MG63 (cell line): Measurements from ENCODE around the gene BSPRY. TPM values are rescaled to one million over a fixed set of nuclear protein-coding genes. Genes with fewer than 3 reads are reported as not detected.
"Not testable (repeated sequence)": the region's sequence is repeated elsewhere in the genome, so short reads cannot be mapped to it uniquely, and the experiment has no call there.

Experiments
- DNase-seq: peaks from one replicate; pipeline ENCODE4 v3.0.0-alpha.2; 2020
- H3K27me3 ChIP-seq: fragments of 250-450 bp; sonication (Bioruptor Pico); 2 replicates; pipeline ENCODE4 v1.5.1; 2020; ENCODE audit warnings: mild to moderate bottlenecking, moderate library complexity
- H3K36me3 ChIP-seq: fragments of 250-450 bp; sonication (Bioruptor Pico); 2 replicates; pipeline ENCODE4 v1.5.1; 2020; ENCODE audit warnings: mild to moderate bottlenecking, moderate library complexity
- H3K4me3 ChIP-seq: fragments of 250-450 bp; sonication (Bioruptor Pico); 2 replicates; pipeline ENCODE4 v1.5.1; 2020; ENCODE audit warnings: mild to moderate bottlenecking, moderate library complexity
- H3K9me3 ChIP-seq: fragments of 250-450 bp; sonication (Bioruptor Pico); 2 replicates; pipeline ENCODE4 v1.5.1; 2020; ENCODE audit warnings: mild to moderate bottlenecking, moderate library complexity
- total RNA-seq: library from RNA; depleted of rRNA; stranded (reverse); fragments of >200 nt; shearing (Covaris generic); gene quantifications from 2 replicates; pipeline ENCODE4 v1.2.3, GENCODE V29; 2014; ENCODE audit warnings: low replicate concordance

BSPRY gene
- total RNA-seq, 1 experiment from 2014 or later, result not detected

- peak within 1 kb of the TSS; percentile 89 for H3K4me3 ChIP-seq
- peaks cover 5% of the 10 kb centered on the region; the same call in 1 of the 2 replicates for H3K36me3 ChIP-seq
- DNase-seq, result peak; percentile 61
- no peaks in the 10 kb centered on the region for H3K9me3 ChIP-seq
- H3K27me3 ChIP-seq, result no peaks in the 10 kb centered on the region
Observed at GRCh38 chr9:113376634-113377567, 27.6 kb downstream of the BSPRY start, which contains the start of gene HDHD3. TSS of gene HDHD3 (minus strand) at chr9:113376986. CDS start at chr9:113374354, 2,632 bp downstream.

DNA sequence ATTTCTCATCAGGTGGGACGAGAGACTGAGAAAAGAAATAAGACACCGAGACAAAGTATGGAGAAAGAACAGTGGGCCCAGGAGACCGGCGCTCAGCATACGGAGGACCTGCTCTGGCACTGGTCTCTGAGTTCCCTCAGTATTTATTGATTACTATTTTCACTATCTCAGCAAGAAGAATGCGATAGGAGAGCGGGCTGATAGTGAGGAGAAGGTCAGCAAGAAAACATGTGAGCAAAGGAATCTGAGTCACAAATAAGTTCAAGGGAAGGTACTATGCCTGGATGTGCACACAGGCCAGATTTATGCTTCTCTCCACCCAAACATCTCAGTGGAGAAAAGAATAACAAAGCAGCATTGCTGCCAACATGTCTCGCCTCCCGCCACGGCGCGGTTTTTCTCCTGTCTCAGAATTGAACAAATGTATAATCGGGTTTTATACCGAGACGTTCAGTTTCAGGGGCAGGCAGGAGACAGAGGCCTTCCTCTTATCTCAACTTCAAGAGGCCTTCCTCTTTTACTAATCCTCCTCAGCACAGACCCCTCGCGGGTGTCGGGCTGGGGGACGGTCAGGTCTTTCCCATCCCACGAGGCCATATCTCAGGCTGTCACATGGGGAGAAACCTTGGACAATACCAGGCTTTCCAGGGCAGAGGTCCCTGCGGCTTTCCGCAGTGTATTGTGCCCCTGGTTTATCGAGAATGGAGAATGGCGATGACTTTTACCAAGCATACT lies 29.9 kb downstream of the BSPRY start:
- not testable (repeated sequence) for H3K9me3 ChIP-seq, H3K4me3 ChIP-seq, H3K36me3 ChIP-seq, DNase-seq, H3K27me3 ChIP-seq

DNA sequence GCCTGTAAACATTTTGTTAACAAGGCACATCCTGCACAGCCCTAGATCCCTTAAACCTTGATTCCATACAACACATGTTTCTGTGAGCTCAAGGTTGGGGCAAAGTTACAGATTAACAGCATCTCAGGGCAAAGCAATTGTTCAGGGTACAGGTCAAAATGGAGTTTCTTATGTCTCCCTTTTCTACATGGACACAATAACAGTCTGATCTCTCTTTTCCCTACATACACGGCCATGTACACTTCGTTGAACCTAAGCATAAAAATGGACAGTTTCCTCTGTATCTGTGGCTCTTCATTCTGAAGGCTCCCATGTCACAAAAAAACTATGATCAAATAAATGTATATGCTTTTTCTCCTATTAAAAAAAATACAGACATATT lies 30.5 kb downstream of the BSPRY start:
- not testable (repeated sequence) for H3K9me3 ChIP-seq, DNase-seq, H3K27me3 ChIP-seq, H3K4me3 ChIP-seq, H3K36me3 ChIP-seq

DNA sequence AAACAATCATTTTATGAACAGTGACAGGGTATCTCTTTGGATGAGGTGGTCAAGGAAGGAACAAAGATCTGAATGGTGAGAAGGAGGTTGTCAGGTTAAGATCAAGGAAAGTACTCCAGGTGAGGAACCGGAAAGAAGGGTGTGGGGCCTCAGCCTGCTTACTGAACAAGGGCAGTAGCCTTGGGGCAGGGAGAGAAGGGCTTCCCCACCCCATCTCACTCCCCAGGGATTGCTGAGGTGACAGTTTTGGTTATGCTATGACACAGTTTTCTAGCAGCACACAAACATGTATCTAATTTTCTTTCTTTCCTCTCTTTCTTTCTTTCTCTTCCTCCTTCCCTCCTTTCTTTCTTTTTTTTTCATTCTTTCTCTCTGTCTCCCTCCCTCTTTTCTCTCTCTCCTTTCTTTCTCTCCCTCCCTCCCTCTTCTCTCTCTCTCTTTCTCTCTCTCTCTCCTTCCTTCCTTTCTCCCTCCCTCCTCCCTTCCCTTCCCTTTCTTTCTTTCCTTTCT lies 31.6 kb downstream of the BSPRY start:
- H3K27me3 ChIP-seq, result no peaks in the 10 kb centered on the region
- no peaks in the 10 kb centered on the region for H3K9me3 ChIP-seq
- no peak overlapping the region for H3K4me3 ChIP-seq
- no peaks in the 10 kb centered on the region for H3K36me3 ChIP-seq
- DNase-seq, result no peak

DNA sequence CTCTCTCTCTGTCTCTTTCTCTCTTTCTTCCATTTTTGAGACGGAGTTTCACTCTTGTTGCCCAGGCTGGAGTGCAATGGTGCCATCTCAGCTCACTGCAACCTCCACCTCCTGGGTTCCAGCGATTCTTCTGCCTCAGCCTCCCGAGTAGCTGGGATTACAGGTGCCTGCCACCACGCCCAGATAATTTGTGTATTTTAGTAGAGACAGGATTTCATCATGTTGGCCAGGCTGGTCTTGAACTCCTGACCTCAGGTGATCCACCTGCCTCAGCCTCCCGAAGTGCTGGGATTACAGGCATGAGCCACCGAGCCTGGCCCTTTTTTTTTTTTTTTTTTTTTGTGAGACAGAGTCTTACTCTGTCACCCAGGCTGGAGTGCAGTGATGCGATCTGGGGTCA lies 32.1 kb downstream of the BSPRY start:
- not testable (repeated sequence) for H3K27me3 ChIP-seq

GRCh38 chr9:113381909-113382411 lies 32.6 kb downstream of the BSPRY start:
- DNase-seq, result no peak
- H3K9me3 ChIP-seq, result no peaks in the 10 kb centered on the region
- H3K4me3 ChIP-seq, result no peak overlapping the region
- no peaks in the 10 kb centered on the region for H3K36me3 ChIP-seq
- H3K27me3 ChIP-seq, result no peaks in the 10 kb centered on the region

More for the DNA sequence above, 32.1 kb downstream of the BSPRY start:
- not testable (repeated sequence) for H3K4me3 ChIP-seq, DNase-seq, H3K36me3 ChIP-seq, H3K9me3 ChIP-seq

DNA sequence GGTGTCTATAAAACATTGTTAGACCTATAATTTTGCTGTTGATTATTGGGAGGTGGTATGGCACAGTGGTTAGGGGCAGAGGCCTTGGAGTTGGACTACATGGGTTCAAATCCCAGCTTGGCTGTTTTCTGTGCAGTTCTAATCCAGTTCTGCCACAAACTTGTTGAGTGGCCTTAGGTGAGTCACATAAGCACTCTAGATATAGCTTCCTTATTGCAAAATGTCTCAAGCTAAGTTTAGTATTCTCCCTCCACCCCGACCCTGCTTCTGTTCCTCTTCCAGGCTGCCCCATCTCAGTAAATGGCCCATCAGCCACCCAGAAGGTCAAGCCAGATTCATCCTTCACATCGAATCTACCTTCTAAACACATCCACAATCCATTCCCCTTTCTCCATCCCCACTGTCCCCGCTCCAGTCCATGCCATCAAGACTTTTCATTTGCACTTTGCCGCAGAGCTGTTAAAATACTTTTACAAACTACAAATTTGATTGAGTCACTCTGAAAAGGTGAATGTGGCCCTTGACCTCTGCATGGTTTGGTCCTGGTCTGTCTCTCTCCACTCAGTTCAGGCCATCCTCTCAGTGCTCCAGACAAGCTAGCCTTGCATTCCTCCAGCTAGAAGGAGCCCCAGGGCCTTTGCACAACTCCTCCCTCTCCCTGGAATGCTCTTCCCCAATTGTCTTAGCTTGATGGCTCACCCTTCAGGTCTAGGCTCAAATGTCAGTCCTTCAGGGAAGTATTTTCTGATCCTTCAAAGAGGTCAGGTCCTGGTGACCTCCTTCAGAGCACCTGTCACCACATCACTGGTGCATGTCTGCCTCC lies 37.4 kb downstream of the BSPRY start:
- Histone ChIP-seq H3K9me3 (no peaks in the 10 kb centered on the region), H3K27me3 (no peaks in the 10 kb centered on the region), H3K4me3 (no peak overlapping the region), H3K36me3 (no peaks in the 10 kb centered on the region)
- DNase-seq, result no peak

- Histone ChIP-seq H3K9me3 (no peaks in the 10 kb centered on the region), H3K36me3 (no peaks in the 10 kb centered on the region), H3K4me3 (no peak overlapping the region), H3K27me3 (no peaks in the 10 kb centered on the region)
- no peak for DNase-seq
Observed at GRCh38 chr9:113387560-113388230, 38.4 kb downstream of the BSPRY start.

DNA sequence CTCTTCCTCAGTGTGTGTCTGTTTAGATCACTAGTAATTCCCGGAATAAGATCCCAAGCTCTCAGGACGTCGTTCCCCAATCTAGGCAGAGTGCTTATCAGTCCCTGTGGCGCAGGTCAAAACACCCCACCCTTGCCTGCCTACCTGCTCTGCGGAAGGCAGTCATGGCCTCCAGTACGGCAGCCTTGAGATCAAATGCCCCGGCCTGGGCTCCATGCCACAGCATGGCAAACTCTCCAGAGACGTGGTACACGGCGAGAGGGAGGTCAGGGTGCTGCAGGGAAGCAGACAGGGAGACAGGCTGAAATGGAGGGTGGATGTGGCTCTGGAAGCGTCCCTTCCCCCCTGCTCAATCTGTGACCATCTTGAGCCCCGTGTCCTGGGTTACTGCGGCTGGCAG lies 39.5 kb downstream of the BSPRY start:
- Histone ChIP-seq H3K4me3 (no peak overlapping the region), H3K27me3 (no peaks in the 10 kb centered on the region), H3K36me3 (no peaks in the 10 kb centered on the region), H3K9me3 (no peaks in the 10 kb centered on the region)
- no peak for DNase-seq

DNA sequence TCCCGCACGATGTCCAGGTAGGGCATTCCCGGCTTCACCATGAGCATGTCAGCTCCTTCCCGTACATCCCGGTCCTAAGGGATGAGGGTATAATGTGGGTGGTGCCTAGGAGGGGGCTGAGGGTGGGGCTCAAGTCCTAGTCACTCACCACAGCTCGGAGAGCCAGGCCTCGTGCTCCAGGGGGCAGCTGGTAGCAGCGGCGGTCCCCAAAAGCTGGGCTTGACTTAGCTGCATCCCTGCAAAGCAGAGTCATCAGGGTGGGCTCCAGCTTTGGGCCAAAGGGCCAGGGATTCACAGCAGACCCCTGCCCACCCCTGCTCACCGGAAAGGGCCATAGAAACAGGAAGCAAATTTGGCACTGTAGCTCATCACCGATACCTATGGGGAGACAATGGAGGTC lies 40.1 kb downstream of the BSPRY start:
- Histone ChIP-seq H3K36me3 (no peaks in the 10 kb centered on the region), H3K4me3 (no peak overlapping the region)

GRCh38 chr9:113390192-113390960 lies 41.0 kb downstream of the BSPRY start:
- no peaks in the 10 kb centered on the region for H3K27me3 ChIP-seq
- H3K36me3 ChIP-seq, result no peaks in the 10 kb centered on the region
- DNase-seq, result no peak
- H3K4me3 ChIP-seq, result no peak overlapping the region
- H3K9me3 ChIP-seq, result no peaks in the 10 kb centered on the region

More for the DNA sequence above, 40.1 kb downstream of the BSPRY start:
- no peak for DNase-seq
- no peaks in the 10 kb centered on the region for H3K9me3 ChIP-seq
- no peaks in the 10 kb centered on the region for H3K27me3 ChIP-seq

- no peak for DNase-seq
- H3K9me3 ChIP-seq, result no peaks in the 10 kb centered on the region
- no peak overlapping the region for H3K4me3 ChIP-seq
- no peaks in the 10 kb centered on the region for H3K36me3 ChIP-seq
- no peaks in the 10 kb centered on the region for H3K27me3 ChIP-seq
Observed at GRCh38 chr9:113391917-113392316, 42.6 kb downstream of the BSPRY start.

GRCh38 chr9:113393281-113393680 lies 43.9 kb downstream of the BSPRY start:
- H3K9me3 ChIP-seq, result no peaks in the 10 kb centered on the region
- H3K27me3 ChIP-seq, result no peaks in the 10 kb centered on the region
- no peak for DNase-seq
- H3K36me3 ChIP-seq, result no peaks in the 10 kb centered on the region
- no peak overlapping the region for H3K4me3 ChIP-seq

DNA sequence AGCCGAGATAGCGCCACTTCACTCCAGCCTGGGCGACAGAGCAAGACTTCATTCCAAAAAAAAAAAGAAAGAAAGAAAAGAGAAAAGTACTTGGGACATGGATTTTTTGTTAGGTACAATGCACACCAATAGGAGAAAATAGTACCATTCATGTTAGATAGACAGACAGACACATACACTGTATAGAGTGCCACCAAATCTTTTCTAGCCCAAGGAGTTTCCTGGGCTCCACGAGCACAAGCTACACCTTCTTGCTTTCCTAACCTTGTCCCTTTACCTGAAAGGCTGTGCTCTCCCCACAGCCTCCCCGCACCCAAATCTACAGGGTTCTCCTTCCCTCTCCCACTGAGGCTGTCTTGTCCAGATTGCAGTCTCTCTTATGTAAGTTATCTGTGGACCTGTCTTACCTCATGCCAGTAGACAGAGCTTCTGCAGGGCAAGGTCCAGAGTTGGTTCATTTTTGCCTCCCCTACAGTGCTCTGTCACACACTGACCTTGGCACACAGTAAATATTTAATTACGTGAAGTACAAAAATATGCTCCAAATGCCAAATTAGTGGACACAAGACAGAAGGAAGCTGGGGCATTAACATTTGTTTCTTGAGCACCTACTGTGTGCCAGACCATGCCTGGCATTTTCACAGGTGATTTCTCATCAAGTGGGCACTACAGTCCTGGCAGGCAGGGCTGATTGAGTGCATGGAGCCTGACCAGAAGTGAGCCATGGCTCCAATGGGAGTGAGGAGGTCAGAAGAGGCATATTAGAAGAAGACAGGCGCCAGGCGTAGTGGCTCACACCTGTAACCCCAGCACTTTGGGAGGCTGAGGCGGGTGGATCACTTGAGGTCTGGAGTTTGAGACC lies 45.9 kb downstream of the BSPRY start:
- no peaks in the 10 kb centered on the region for H3K9me3 ChIP-seq
- H3K36me3 ChIP-seq, result no peaks in the 10 kb centered on the region
- DNase-seq, result no peak
- H3K27me3 ChIP-seq, result no peaks in the 10 kb centered on the region
- H3K4me3 ChIP-seq, result no peak overlapping the region
